ENCODE data around the gene PARD3. TPM values are rescaled to one million over a fixed set of nuclear protein-coding genes. Genes with fewer than 3 reads are reported as not detected.
"Not testable (repeated sequence)": the region's sequence is repeated elsewhere in the genome, so short reads cannot be mapped to it uniquely, and the experiment has no call there.

The PARD3 gene
- total RNA-seq, 1 donor from 2014 or later, result 22.9 TPM

- Mint-ChIP-seq H3K27ac (ENCODE audit: unreplicated experiment) (no peak overlapping the region), H3K36me3 (ENCODE audit: unreplicated experiment) (no peaks in the 10 kb centered on the region), H3K4me3 (ENCODE audit: unreplicated experiment) (no peak overlapping the region), H3K4me1 (ENCODE audit: low read depth, unreplicated experiment) (peaks cover 19% of the 10 kb centered on the region), H3K9me3 (ENCODE audit: unreplicated experiment) (no peaks in the 10 kb centered on the region), H3K27me3 (ENCODE audit: unreplicated experiment) (peaks cover 2% of the 10 kb centered on the region)
- DNase-seq, result no peak
- no peak for TF ChIP-seq CTCF (IDR thresholded peaks at IDR 0.05; ENCODE audit: partially characterized antibody, unreplicated experiment)
These were observed 54.5 kb downstream of the PARD3 start for GRCh38 chr10:34760606-34761005.

DNA sequence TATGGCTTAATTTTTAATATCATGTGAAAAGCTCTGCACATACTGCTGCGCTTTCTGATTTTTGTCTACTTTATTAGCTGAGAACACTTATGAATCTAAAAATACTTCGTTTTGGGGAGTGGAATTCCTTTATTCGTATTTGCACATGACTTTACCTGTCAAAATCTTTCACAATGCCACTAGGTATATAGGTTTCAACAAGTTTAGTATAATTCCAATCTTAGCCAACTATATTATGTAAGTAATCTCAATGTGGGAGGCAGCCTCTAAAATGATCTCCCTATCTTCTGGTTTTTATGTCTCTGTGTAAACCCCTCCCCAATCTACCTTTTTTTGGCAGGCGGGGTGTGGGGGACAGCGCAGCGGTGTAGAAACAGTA lies 55.3 kb downstream of the PARD3 start:
- Mint-ChIP-seq H3K4me1 (ENCODE audit: low read depth, unreplicated experiment) (peaks cover 13% of the 10 kb centered on the region), H3K27me3 (ENCODE audit: unreplicated experiment) (no peaks in the 10 kb centered on the region), H3K9me3 (ENCODE audit: unreplicated experiment) (no peaks in the 10 kb centered on the region), H3K4me3 (ENCODE audit: unreplicated experiment) (no peak overlapping the region), H3K27ac (ENCODE audit: unreplicated experiment) (no peak overlapping the region), H3K36me3 (ENCODE audit: unreplicated experiment) (no peaks in the 10 kb centered on the region)
- TF ChIP-seq CTCF (IDR thresholded peaks at IDR 0.05; ENCODE audit: partially characterized antibody, unreplicated experiment), result no peak
- DNase-seq, result no peak

GRCh38 chr10:34759161-34759836 lies 55.8 kb downstream of the PARD3 start:
- Mint-ChIP-seq H3K36me3 (ENCODE audit: unreplicated experiment) (no peaks in the 10 kb centered on the region), H3K27ac (ENCODE audit: unreplicated experiment) (no peak overlapping the region), H3K4me1 (ENCODE audit: low read depth, unreplicated experiment) (peaks cover 9% of the 10 kb centered on the region), H3K9me3 (ENCODE audit: unreplicated experiment) (no peaks in the 10 kb centered on the region), H3K4me3 (ENCODE audit: unreplicated experiment) (no peak overlapping the region), H3K27me3 (ENCODE audit: unreplicated experiment) (no peaks in the 10 kb centered on the region)
- no peak for TF ChIP-seq CTCF (IDR thresholded peaks at IDR 0.05; ENCODE audit: partially characterized antibody, unreplicated experiment)
- DNase-seq, result no peak

- Mint-ChIP-seq H3K4me3 (ENCODE audit: unreplicated experiment) (no peak overlapping the region), H3K36me3 (ENCODE audit: unreplicated experiment) (no peaks in the 10 kb centered on the region), H3K9me3 (ENCODE audit: unreplicated experiment) (no peaks in the 10 kb centered on the region), H3K27me3 (ENCODE audit: unreplicated experiment) (no peaks in the 10 kb centered on the region), H3K27ac (ENCODE audit: unreplicated experiment) (no peak overlapping the region), H3K4me1 (ENCODE audit: low read depth, unreplicated experiment) (peaks cover 5% of the 10 kb centered on the region)
- no peak for DNase-seq
- TF ChIP-seq CTCF (IDR thresholded peaks at IDR 0.05; ENCODE audit: partially characterized antibody, unreplicated experiment), result no peak
These were observed 56.6 kb downstream of the PARD3 start for GRCh38 chr10:34758447-34758996.

GRCh38 chr10:34757933-34758332 lies 57.2 kb downstream of the PARD3 start:
- H3K27ac Mint-ChIP-seq (ENCODE audit: unreplicated experiment), result no peak overlapping the region
- H3K4me1 Mint-ChIP-seq (ENCODE audit: low read depth, unreplicated experiment), result peaks cover 10% of the 10 kb centered on the region

DNA sequence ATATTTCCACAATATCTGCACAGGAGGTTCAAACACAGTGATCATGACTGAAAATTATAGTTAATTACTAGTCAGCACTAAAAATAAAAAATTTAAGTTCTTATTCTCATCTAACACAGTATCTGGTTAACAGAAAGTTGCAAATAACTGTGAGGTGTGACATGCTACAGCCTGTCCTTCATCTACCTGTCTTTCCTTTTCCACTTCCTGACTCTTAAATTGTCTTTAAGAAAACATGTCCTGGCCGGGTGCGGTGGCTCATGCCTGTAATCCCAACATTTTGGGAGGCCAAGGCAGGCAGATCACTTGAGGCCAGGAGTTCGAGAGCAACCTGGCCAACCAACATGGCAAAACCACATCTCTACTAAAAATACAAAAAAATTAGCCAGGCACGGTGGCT lies 57.9 kb downstream of the PARD3 start:
- H3K36me3 Mint-ChIP-seq (ENCODE audit: unreplicated experiment); H3K27me3 Mint-ChIP-seq (ENCODE audit: unreplicated experiment); H3K27ac Mint-ChIP-seq (ENCODE audit: unreplicated experiment); H3K9me3 Mint-ChIP-seq (ENCODE audit: unreplicated experiment); H3K4me3 Mint-ChIP-seq (ENCODE audit: unreplicated experiment); DNase-seq: not testable (repeated sequence)
- H3K4me1 Mint-ChIP-seq (ENCODE audit: low read depth, unreplicated experiment), result peaks cover 12% of the 10 kb centered on the region

More at GRCh38 chr10:34757933-34758332, 57.2 kb downstream of the PARD3 start:
- no peak for DNase-seq
- TF ChIP-seq CTCF (IDR thresholded peaks at IDR 0.05; ENCODE audit: partially characterized antibody, unreplicated experiment), result no peak
- Mint-ChIP-seq H3K27me3 (ENCODE audit: unreplicated experiment) (no peaks in the 10 kb centered on the region), H3K9me3 (ENCODE audit: unreplicated experiment) (no peaks in the 10 kb centered on the region), H3K36me3 (ENCODE audit: unreplicated experiment) (no peaks in the 10 kb centered on the region), H3K4me3 (ENCODE audit: unreplicated experiment) (no peak overlapping the region)
